ENCODE results near the gene ADPRH. TPM values are rescaled to one million over a fixed set of nuclear protein-coding genes. Genes with fewer than 3 reads are reported as not detected.

The ADPRH gene
- total and polyA plus RNA-seq, 4 experiments from 2014 or later, result 1.2 to 3.4 (median 1.7) TPM

GRCh38 chr3:119628816-119629445 is 49.6 kb downstream of the ADPRH start:
- intact Hi-C loops (cut with micrococcal nuclease), result no loop called here
- H3K27ac Mint-ChIP-seq, result peak overlapping the region in 2 of 7 donors; percentile 58 to 75
- Histone ChIP-seq H3K4me3 (ENCODE audit: low read length in 2 of 2) (no peak overlapping the region), H3K27me3 (ENCODE audit: insufficient read depth, low read length) (no peaks in the 10 kb centered on the region), H3K27ac (ENCODE audit: low read depth, low read length) (no peak overlapping the region), H3K9me3 (ENCODE audit: control insufficient read depth in 1 of 2, low read length in 2 of 2) (no peaks in the 10 kb centered on the region), H3K36me3 (ENCODE audit: insufficient read depth, low read length) (no peaks in the 10 kb centered on the region), H3K4me1 (ENCODE audit: insufficient read depth, low read length) (peaks cover 34% of the 10 kb centered on the region)
- ChIA-PET POLR2A (ENCODE audit: partially characterized antibody) (interaction anchor here (1.0 kb wide), 1 partner anchor 49 kb away, joined by 3 read pairs; the partner anchor contains the start of gene COX17), CTCF (ENCODE audit: partially characterized antibody) (no interaction called here)
- no peaks in the 10 kb centered on the region for H3K9me3 Mint-ChIP-seq
- peak overlapping the region in 2 of 8 donors; percentile 43 to 54 for H3K4me3 Mint-ChIP-seq
- peaks cover 1 to 2% of the 10 kb centered on the region in 2 donors for H3K27me3 Mint-ChIP-seq
- peaks cover 19 to 36% (median 24%) of the 10 kb centered on the region in 4 donors for H3K4me1 Mint-ChIP-seq
- DNase-seq, result peak in 1 of 5 donors; percentile 49
- H3K36me3 Mint-ChIP-seq, result no peaks in the 10 kb centered on the region

- Mint-ChIP-seq H3K27ac (no peak overlapping the region), H3K36me3 (no peaks in the 10 kb centered on the region), H3K4me3 (no peak overlapping the region), H3K27me3 (peaks cover 0 to 2% of the 10 kb centered on the region in 2 donors), H3K9me3 (no peaks in the 10 kb centered on the region), H3K4me1 (peaks cover 19 to 36% (median 24%) of the 10 kb centered on the region in 4 donors)
- H3K4me3 ChIP-seq (ENCODE audit: low read length in 2 of 2), result no peak overlapping the region
- intact Hi-C loops (cut with micrococcal nuclease), result no loop called here
- H3K27ac ChIP-seq (ENCODE audit: low read depth, low read length), result no peak overlapping the region
- no peak for DNase-seq
- no peaks in the 10 kb centered on the region for H3K9me3 ChIP-seq (ENCODE audit: control insufficient read depth in 1 of 2, low read length in 2 of 2)
- ChIA-PET CTCF (ENCODE audit: partially characterized antibody) (no interaction called here), POLR2A (ENCODE audit: partially characterized antibody) (no interaction called here)
- no peaks in the 10 kb centered on the region for H3K36me3 ChIP-seq (ENCODE audit: insufficient read depth, low read length)
- no peaks in the 10 kb centered on the region for H3K27me3 ChIP-seq (ENCODE audit: insufficient read depth, low read length)
- H3K4me1 ChIP-seq (ENCODE audit: insufficient read depth, low read length), result peaks cover 34% of the 10 kb centered on the region
Observed at GRCh38 chr3:119630128-119630879, 51.0 kb downstream of the ADPRH start.

GRCh38 chr3:119630880-119631329 is 51.6 kb downstream of the ADPRH start:
- CTCF ChIA-PET (ENCODE audit: partially characterized antibody), result no interaction called here
- H3K27ac ChIP-seq (ENCODE audit: low read depth, low read length), result no peak overlapping the region
- Mint-ChIP-seq H3K27me3 (peaks cover 0 to 2% of the 10 kb centered on the region in 2 donors), H3K4me3 (no peak overlapping the region), H3K9me3 (no peaks in the 10 kb centered on the region), H3K27ac (no peak overlapping the region), H3K36me3 (no peaks in the 10 kb centered on the region), H3K4me1 (peaks cover 17 to 35% (median 22%) of the 10 kb centered on the region in 4 donors)
- H3K4me3 ChIP-seq (ENCODE audit: low read length in 2 of 2), result no peak overlapping the region
- peaks cover 32% of the 10 kb centered on the region for H3K4me1 ChIP-seq (ENCODE audit: insufficient read depth, low read length)
- POLR2A ChIA-PET (ENCODE audit: partially characterized antibody), result no interaction called here
- no peaks in the 10 kb centered on the region for H3K27me3 ChIP-seq (ENCODE audit: insufficient read depth, low read length)
- no peaks in the 10 kb centered on the region for H3K36me3 ChIP-seq (ENCODE audit: insufficient read depth, low read length)
- no peak for DNase-seq
- no peaks in the 10 kb centered on the region for H3K9me3 ChIP-seq (ENCODE audit: control insufficient read depth in 1 of 2, low read length in 2 of 2)
- intact Hi-C loops (cut with micrococcal nuclease), result no loop called here

- ChIA-PET CTCF (ENCODE audit: partially characterized antibody) (no interaction called here), POLR2A (ENCODE audit: partially characterized antibody) (no interaction called here)
- intact Hi-C loops (cut with micrococcal nuclease), result no loop called here
- no peak for DNase-seq
- H3K27ac ChIP-seq (ENCODE audit: low read depth, low read length), result no peak overlapping the region
- Mint-ChIP-seq H3K4me3 (no peak overlapping the region), H3K9me3 (no peaks in the 10 kb centered on the region), H3K27ac (no peak overlapping the region), H3K36me3 (no peaks in the 10 kb centered on the region), H3K4me1 (peaks cover 13 to 29% (median 19%) of the 10 kb centered on the region in 4 donors), H3K27me3 (peaks cover 0 to 2% of the 10 kb centered on the region in 2 donors)
- peaks cover 26% of the 10 kb centered on the region for H3K4me1 ChIP-seq (ENCODE audit: insufficient read depth, low read length)
- H3K27me3 ChIP-seq (ENCODE audit: insufficient read depth, low read length), result no peaks in the 10 kb centered on the region
- H3K9me3 ChIP-seq (ENCODE audit: control insufficient read depth in 1 of 2, low read length in 2 of 2), result no peaks in the 10 kb centered on the region
- H3K4me3 ChIP-seq (ENCODE audit: low read length in 2 of 2), result no peak overlapping the region
- H3K36me3 ChIP-seq (ENCODE audit: insufficient read depth, low read length), result no peaks in the 10 kb centered on the region
Observed at GRCh38 chr3:119631516-119631915, 52.2 kb downstream of the ADPRH start.

GRCh38 chr3:119632216-119632615 is 52.9 kb downstream of the ADPRH start:
- ChIA-PET CTCF (ENCODE audit: partially characterized antibody) (no interaction called here), POLR2A (ENCODE audit: partially characterized antibody) (no interaction called here)
- Histone ChIP-seq H3K9me3 (ENCODE audit: control insufficient read depth in 1 of 2, low read length in 2 of 2) (no peaks in the 10 kb centered on the region), H3K27ac (ENCODE audit: low read depth, low read length) (no peak overlapping the region), H3K27me3 (ENCODE audit: insufficient read depth, low read length) (no peaks in the 10 kb centered on the region), H3K4me1 (ENCODE audit: insufficient read depth, low read length) (peaks cover 19% of the 10 kb centered on the region), H3K36me3 (ENCODE audit: insufficient read depth, low read length) (no peaks in the 10 kb centered on the region), H3K4me3 (ENCODE audit: low read length in 2 of 2) (no peak overlapping the region)
- Mint-ChIP-seq H3K4me3 (no peak overlapping the region), H3K4me1 (peaks cover 13 to 25% (median 15%) of the 10 kb centered on the region in 4 donors), H3K27me3 (peaks cover 0 to 2% of the 10 kb centered on the region in 2 donors), H3K9me3 (no peaks in the 10 kb centered on the region), H3K36me3 (no peaks in the 10 kb centered on the region), H3K27ac (no peak overlapping the region)
- no peak for DNase-seq
- intact Hi-C loops (cut with micrococcal nuclease), result no loop called here

- intact Hi-C loops (cut with micrococcal nuclease), result no loop called here
- H3K27me3 ChIP-seq (ENCODE audit: insufficient read depth, low read length), result no peaks in the 10 kb centered on the region
- CTCF ChIA-PET (ENCODE audit: partially characterized antibody), result no interaction called here
- POLR2A ChIA-PET (ENCODE audit: partially characterized antibody), result no interaction called here
- H3K4me3 ChIP-seq (ENCODE audit: low read length in 2 of 2), result no peak overlapping the region
- H3K27ac ChIP-seq (ENCODE audit: low read depth, low read length), result no peak overlapping the region
- H3K4me1 Mint-ChIP-seq, result peaks cover 10 to 21% (median 10%) of the 10 kb centered on the region in 4 donors
- H3K4me1 ChIP-seq (ENCODE audit: insufficient read depth, low read length), result peaks cover 13% of the 10 kb centered on the region
- no peaks in the 10 kb centered on the region for H3K9me3 Mint-ChIP-seq
- no peaks in the 10 kb centered on the region for H3K36me3 ChIP-seq (ENCODE audit: insufficient read depth, low read length)
- H3K9me3 ChIP-seq (ENCODE audit: control insufficient read depth in 1 of 2, low read length in 2 of 2), result no peaks in the 10 kb centered on the region
- H3K27me3 Mint-ChIP-seq, result peaks cover 0 to 2% of the 10 kb centered on the region in 2 donors
- no peak for DNase-seq
- no peaks in the 10 kb centered on the region for H3K36me3 Mint-ChIP-seq
- H3K4me3 Mint-ChIP-seq, result no peak overlapping the region
- no peak overlapping the region for H3K27ac Mint-ChIP-seq
Observed at GRCh38 chr3:119632829-119633228, 53.5 kb downstream of the ADPRH start.

GRCh38 chr3:119635719-119636118 is 56.4 kb downstream of the ADPRH start:
- DNase-seq, result no peak
- H3K4me3 ChIP-seq (ENCODE audit: low read length in 2 of 2), result no peak overlapping the region
- POLR2A ChIA-PET (ENCODE audit: partially characterized antibody), result no interaction called here
- no peaks in the 10 kb centered on the region for H3K27me3 ChIP-seq (ENCODE audit: insufficient read depth, low read length)
- Mint-ChIP-seq H3K36me3 (peaks cover 5% of the 10 kb centered on the region in 2 donors), H3K4me3 (peak overlapping the region in 1 of 8 donors; percentile 13), H3K27ac (no peak overlapping the region), H3K27me3 (peaks cover 0 to 1% of the 10 kb centered on the region in 2 donors), H3K4me1 (peaks cover 8 to 16% (median 11%) of the 10 kb centered on the region in 4 donors), H3K9me3 (peaks cover 0 to 2% (median 0%) of the 10 kb centered on the region in 8 donors)
- CTCF ChIA-PET (ENCODE audit: partially characterized antibody), result no interaction called here
- no peaks in the 10 kb centered on the region for H3K36me3 ChIP-seq (ENCODE audit: insufficient read depth, low read length)
- intact Hi-C loops (cut with micrococcal nuclease), result no loop called here
- peaks cover 17% of the 10 kb centered on the region for H3K4me1 ChIP-seq (ENCODE audit: insufficient read depth, low read length)
- H3K9me3 ChIP-seq (ENCODE audit: control insufficient read depth in 1 of 2, low read length in 2 of 2), result no peaks in the 10 kb centered on the region
- no peak overlapping the region for H3K27ac ChIP-seq (ENCODE audit: low read depth, low read length)

All from CD4-positive, alpha-beta memory T cell (primary cell).